H1 (cell line): ENCODE measurements around the gene LHFPL3.

Experiments
- CHD1 ChIP-seq: IDR thresholded peaks from 2 replicates; pipeline ENCODE4 v1.6.1; 2012; ENCODE audit warnings: low read depth, low read length, improper control_type of control experiment
- CTBP2 ChIP-seq: IDR thresholded peaks from 2 replicates; pipeline ENCODE4 v1.7.0; 2011; ENCODE audit warnings: borderline replicate concordance, mild to moderate bottlenecking, moderate library complexity, mixed read lengths, low read length; ENCODE audit not compliant: insufficient read depth, insufficient read length
- CTCF ChIP-seq, 3 experiments: IDR thresholded peaks; 1 replicate in 2 of 3; 2 replicates in 1 of 3; pipeline versions ENCODE4 v1.5.1 to v1.6.1; 2011; ENCODE audit warnings: low read length in 3 of 3, mild to moderate bottlenecking in 3 of 3, inconsistent platforms in 2 of 3, low read depth in 1 of 3, moderate library complexity in 1 of 3; ENCODE audit not compliant: insufficient read depth in 1 of 3; ENCODE audit errors: control extremely low read depth in 1 of 3
- EZH2 ChIP-seq: fragments of 200-600 bp; sonication (generic); IDR thresholded peaks from 2 replicates; pipeline ENCODE4 v1.7.1; 2012; ENCODE audit warnings: low read depth, mild to moderate bottlenecking, moderate library complexity, low read length, inconsistent platforms; ENCODE audit not compliant: severe bottlenecking
- JUND ChIP-seq: IDR thresholded peaks from 2 replicates; pipeline ENCODE4 v1.6.1; 2011; ENCODE audit warnings: mild to moderate bottlenecking, improper control_type of control experiment, low read length
- NRF1 ChIP-seq: IDR thresholded peaks from 2 replicates; pipeline ENCODE4 v1.6.1; 2011; ENCODE audit warnings: mild to moderate bottlenecking, low read depth, low read length, improper control_type of control experiment
- POLR2AphosphoS5 ChIP-seq: IDR thresholded peaks from 2 replicates; pipeline ENCODE4 v1.6.1; 2011; ENCODE audit warnings: low read depth, low read length
- RXRA ChIP-seq: IDR thresholded peaks from 2 replicates; pipeline ENCODE4 v1.6.1; 2011; ENCODE audit warnings: low read depth, mild to moderate bottlenecking, low read length, moderate library complexity; ENCODE audit not compliant: insufficient read depth
- SRF ChIP-seq: IDR thresholded peaks from 2 replicates; pipeline ENCODE4 v1.6.1; 2011; ENCODE audit warnings: mild to moderate bottlenecking, low read depth, low read length, moderate library complexity
- TBP ChIP-seq: IDR thresholded peaks from 2 replicates; pipeline ENCODE4 v1.6.1; 2011; ENCODE audit warnings: low read depth, low read length, improper control_type of control experiment
- YY1 ChIP-seq: IDR thresholded peaks from 2 replicates; pipeline ENCODE4 v1.6.1; 2011; ENCODE audit warnings: low read depth, mild to moderate bottlenecking, low read length

- no peak for TF ChIP-seq JUND
- no peak for TF ChIP-seq CTCF (IDR thresholded peaks at IDR 0.05; ENCODE audit: control extremely low read depth in 1 of 3, insufficient read depth in 1 of 3, low read depth in 1 of 3, low read length in 3 of 3)
- no peak for TF ChIP-seq RXRA
- no peak for TF ChIP-seq EZH2
- TF ChIP-seq YY1: no peak
- no peak for TF ChIP-seq CTBP2
- no peak for TF ChIP-seq POLR2AphosphoS5
- TF ChIP-seq SRF: no peak
- TF ChIP-seq NRF1: no peak
- no peak for TF ChIP-seq CHD1
- TF ChIP-seq TBP: no peak
Measured at GRCh38 chr7:104894726-104895521, 566.5 kb downstream of the LHFPL3 start.
